Panc1 (cell line): ENCODE measurements around the gene ZNF256. TPM values are rescaled to one million over a fixed set of nuclear protein-coding genes. Genes with fewer than 3 reads are reported as not detected.

Experiments
- ATAC-seq: fragments of 200-7000 bp; cut with Tn5 transposase; 2 replicates; pipeline ENCODE4 v1.9.1; 2020; ENCODE audit warnings: mild to moderate bottlenecking, moderate library complexity
- BruUV-seq: library from RNA; stranded (reverse); fragments of 400-500 nt; replicated peaks from 2 replicates; lab custom pipeline; 2021; lab: Mats Ljungman, UMichigan
- CTCF ChIA-PET: fragments of 300-600 bp; sonication (Branson Sonifier 250); formaldehyde crosslinking; loops from one replicate; lab custom pipeline; 2022; ENCODE audit warnings: antibody characterized with exemption; lab: Charles Lee
- POLR2A ChIA-PET: fragments of 300-600 bp; sonication (Branson Sonifier 250); formaldehyde crosslinking; loops from one replicate; lab custom pipeline; 2022; ENCODE audit warnings: antibody characterized with exemption; lab: Charles Lee
- DNase-seq: peaks from one replicate; pipeline ENCODE4 v3.0.0-alpha.2; 2010; ENCODE audit warnings: low read depth, low spot score
- H3K27ac ChIP-seq: 2 replicates; pipeline ENCODE4 v1.5.1; 2011; ENCODE audit warnings: mild to moderate bottlenecking, low read length, inconsistent platforms
- H3K27me3 ChIP-seq: fragments of 200-500 bp; sonication (Bioruptor generic); 2 replicates; pipeline ENCODE4 v1.6.0; 2014; ENCODE audit warnings: low read length, inconsistent platforms; ENCODE audit not compliant: control insufficient read depth, insufficient read depth
- H3K36me3 ChIP-seq: fragments of 200-500 bp; sonication (Bioruptor generic); 2 replicates; pipeline ENCODE4 v1.5.1; 2014; ENCODE audit warnings: inconsistent platforms, mild to moderate bottlenecking, low read length, moderate library complexity; ENCODE audit not compliant: control insufficient read depth, insufficient read depth
- H3K4me1 ChIP-seq: 2 replicates; pipeline ENCODE4 v1.5.1; 2011; ENCODE audit warnings: inconsistent platforms, mild to moderate bottlenecking, low read length, moderate library complexity; ENCODE audit not compliant: control insufficient read depth, insufficient read depth
- H3K4me3 ChIP-seq, 2 experiments: 2 replicates each; pipeline ENCODE4 v1.5.1; 2011 to 2012; ENCODE audit warnings: low read depth in 2 of 2, low read length in 2 of 2, mild to moderate bottlenecking in 2 of 2, inconsistent platforms in 1 of 2, moderate library complexity in 1 of 2
- H3K9me3 ChIP-seq: fragments of 200-500 bp; sonication (Bioruptor generic); 2 replicates; pipeline ENCODE4 v1.5.1; 2014; ENCODE audit warnings: low read depth, mild to moderate bottlenecking, inconsistent platforms, low read length, moderate library complexity; ENCODE audit not compliant: control insufficient read depth, insufficient read depth
- POLR2AphosphoS5 ChIP-seq: IDR thresholded peaks from 2 replicates; pipeline ENCODE4 v1.6.1; 2012; ENCODE audit warnings: mild to moderate bottlenecking, low read depth, low read length, moderate library complexity
- SIN3A ChIP-seq: IDR thresholded peaks from 2 replicates; pipeline ENCODE4 v1.6.1; 2012; ENCODE audit warnings: low read depth, mild to moderate bottlenecking, low read length, moderate library complexity, borderline replicate concordance; ENCODE audit not compliant: insufficient read depth
- TCF7L2 ChIP-seq: IDR thresholded peaks from 2 replicates; pipeline ENCODE4 v1.6.1; 2011; ENCODE audit warnings: mild to moderate bottlenecking, low read depth, low read length, inconsistent platforms
- in situ Hi-C: cut with HindIII; loops from 2 replicates; pipeline ENCODE4 v1.10.0; 2016; ENCODE audit warnings: low sequenced_read_pairs, low pct_unique_long_range_greater_than_20kb
- intact Hi-C: fragments of 100-400 bp; cut with micrococcal nuclease; formaldehyde crosslinking; loops from one replicate; pipeline ENCODE4 v1.10.0; 2022; ENCODE audit not compliant: unreplicated experiment
- total RNA-seq: library from RNA; stranded (reverse); gene quantifications from one replicate; pipeline ENCODE4 v1.2.1, GENCODE V29; 2021; ENCODE audit not compliant: unreplicated experiment
- TF ChIP-seq, protein P1 (sequence below), 2 experiments: IDR thresholded peaks; 2 replicates each; pipeline ENCODE4 v1.6.1; 2011 to 2012; ENCODE audit warnings: low read depth in 2 of 2, control low read depth in 1 of 2, low read length in 1 of 2, mild to moderate bottlenecking in 1 of 2, moderate library complexity in 1 of 2; ENCODE audit not compliant: insufficient read depth in 1 of 2
- TF ChIP-seq, protein P2 (sequence below): fragments of 450-650 bp; IDR thresholded peaks from 2 replicates; pipeline ENCODE4 v1.5.1; 2017; ENCODE audit warnings: mild to moderate bottlenecking

Gene ZNF256
- total RNA-seq, 1 experiment from 2014 or later: 10.1 TPM

DNA sequence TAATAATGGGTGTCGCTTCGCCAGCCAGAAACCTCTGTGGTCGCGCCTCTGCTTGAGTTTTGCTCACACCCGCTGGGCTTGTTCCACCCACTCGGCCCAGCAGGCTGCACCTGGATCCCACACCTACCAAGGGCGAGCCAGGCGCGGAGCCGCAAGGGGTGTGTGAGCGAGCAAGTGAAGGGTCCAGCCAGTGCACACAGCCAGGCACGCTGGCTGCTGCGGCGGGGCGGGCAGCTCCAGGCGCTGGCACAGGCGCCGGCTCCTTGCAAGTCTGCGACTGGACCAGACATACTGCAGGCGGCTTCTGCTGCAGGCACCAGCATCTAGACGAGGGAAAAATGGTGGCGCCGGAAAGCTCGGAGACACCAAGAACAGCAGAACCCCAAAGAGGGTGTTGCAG is 1.8 kb upstream of the ZNF256 start:
- Histone ChIP-seq H3K27me3 (no peaks in the 10 kb centered on the region), H3K4me3 (no peak overlapping the region), H3K36me3 (no peaks in the 10 kb centered on the region), H3K4me1 (no peaks in the 10 kb centered on the region), H3K9me3 (peaks cover 28% of the 10 kb centered on the region; the same call in 1 of the 2 replicates), H3K27ac (no peak overlapping the region)
- DNase-seq (no peak), ATAC-seq (no peak)
- in situ Hi-C loops (no loop called here), intact Hi-C loops (no loop called here)
- ChIA-PET POLR2A (no interaction called here), CTCF (no interaction called here)
- no TSS peak for BruUV-seq
- TF ChIP-seq, protein P1, sequence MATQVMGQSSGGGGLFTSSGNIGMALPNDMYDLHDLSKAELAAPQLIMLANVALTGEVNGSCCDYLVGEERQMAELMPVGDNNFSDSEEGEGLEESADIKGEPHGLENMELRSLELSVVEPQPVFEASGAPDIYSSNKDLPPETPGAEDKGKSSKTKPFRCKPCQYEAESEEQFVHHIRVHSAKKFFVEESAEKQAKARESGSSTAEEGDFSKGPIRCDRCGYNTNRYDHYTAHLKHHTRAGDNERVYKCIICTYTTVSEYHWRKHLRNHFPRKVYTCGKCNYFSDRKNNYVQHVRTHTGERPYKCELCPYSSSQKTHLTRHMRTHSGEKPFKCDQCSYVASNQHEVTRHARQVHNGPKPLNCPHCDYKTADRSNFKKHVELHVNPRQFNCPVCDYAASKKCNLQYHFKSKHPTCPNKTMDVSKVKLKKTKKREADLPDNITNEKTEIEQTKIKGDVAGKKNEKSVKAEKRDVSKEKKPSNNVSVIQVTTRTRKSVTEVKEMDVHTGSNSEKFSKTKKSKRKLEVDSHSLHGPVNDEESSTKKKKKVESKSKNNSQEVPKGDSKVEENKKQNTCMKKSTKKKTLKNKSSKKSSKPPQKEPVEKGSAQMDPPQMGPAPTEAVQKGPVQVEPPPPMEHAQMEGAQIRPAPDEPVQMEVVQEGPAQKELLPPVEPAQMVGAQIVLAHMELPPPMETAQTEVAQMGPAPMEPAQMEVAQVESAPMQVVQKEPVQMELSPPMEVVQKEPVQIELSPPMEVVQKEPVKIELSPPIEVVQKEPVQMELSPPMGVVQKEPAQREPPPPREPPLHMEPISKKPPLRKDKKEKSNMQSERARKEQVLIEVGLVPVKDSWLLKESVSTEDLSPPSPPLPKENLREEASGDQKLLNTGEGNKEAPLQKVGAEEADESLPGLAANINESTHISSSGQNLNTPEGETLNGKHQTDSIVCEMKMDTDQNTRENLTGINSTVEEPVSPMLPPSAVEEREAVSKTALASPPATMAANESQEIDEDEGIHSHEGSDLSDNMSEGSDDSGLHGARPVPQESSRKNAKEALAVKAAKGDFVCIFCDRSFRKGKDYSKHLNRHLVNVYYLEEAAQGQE (IDR thresholded peaks at IDR 0.05; ENCODE audit: insufficient read depth in 1 of 2, low read depth in 2 of 2, low read length in 1 of 2): no peak
- no peak for TF ChIP-seq POLR2AphosphoS5
- TF ChIP-seq, protein P2, sequence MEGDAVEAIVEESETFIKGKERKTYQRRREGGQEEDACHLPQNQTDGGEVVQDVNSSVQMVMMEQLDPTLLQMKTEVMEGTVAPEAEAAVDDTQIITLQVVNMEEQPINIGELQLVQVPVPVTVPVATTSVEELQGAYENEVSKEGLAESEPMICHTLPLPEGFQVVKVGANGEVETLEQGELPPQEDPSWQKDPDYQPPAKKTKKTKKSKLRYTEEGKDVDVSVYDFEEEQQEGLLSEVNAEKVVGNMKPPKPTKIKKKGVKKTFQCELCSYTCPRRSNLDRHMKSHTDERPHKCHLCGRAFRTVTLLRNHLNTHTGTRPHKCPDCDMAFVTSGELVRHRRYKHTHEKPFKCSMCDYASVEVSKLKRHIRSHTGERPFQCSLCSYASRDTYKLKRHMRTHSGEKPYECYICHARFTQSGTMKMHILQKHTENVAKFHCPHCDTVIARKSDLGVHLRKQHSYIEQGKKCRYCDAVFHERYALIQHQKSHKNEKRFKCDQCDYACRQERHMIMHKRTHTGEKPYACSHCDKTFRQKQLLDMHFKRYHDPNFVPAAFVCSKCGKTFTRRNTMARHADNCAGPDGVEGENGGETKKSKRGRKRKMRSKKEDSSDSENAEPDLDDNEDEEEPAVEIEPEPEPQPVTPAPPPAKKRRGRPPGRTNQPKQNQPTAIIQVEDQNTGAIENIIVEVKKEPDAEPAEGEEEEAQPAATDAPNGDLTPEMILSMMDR: no peak

DNA sequence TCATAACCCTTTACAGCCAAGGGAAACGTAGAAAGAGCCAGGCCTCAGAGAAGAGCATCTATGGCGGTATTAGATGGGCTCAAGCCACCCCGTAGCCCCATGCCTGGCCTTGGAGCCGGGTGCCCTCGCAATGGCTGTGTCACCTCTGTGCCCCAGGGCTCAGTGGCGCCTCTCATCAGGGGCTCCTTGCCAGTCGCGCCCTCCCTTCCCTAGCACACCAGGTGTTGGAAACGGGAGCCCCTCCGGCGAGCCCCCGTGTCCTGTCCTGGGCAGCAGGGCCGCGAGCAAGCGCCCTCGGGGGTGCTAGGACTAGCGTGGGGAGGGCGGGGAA is 453 bp downstream of the ZNF256 start:
- POLR2A ChIA-PET: no interaction called here
- DNase-seq (no peak), ATAC-seq (peak; percentile 22)
- intact Hi-C loops (no loop called here), in situ Hi-C loops (no loop called here)
- Histone ChIP-seq H3K27ac (peak overlapping the region; percentile 78), H3K4me1 (no peaks in the 10 kb centered on the region), H3K9me3 (peaks cover 51% of the 10 kb centered on the region), H3K36me3 (no peaks in the 10 kb centered on the region), H3K4me3 (peak overlapping the region; percentile 88 to 90), H3K27me3 (no peaks in the 10 kb centered on the region)
- no TSS peak for BruUV-seq
- TF ChIP-seq SIN3A: no peak
- TF ChIP-seq, protein P2: no peak
- TF ChIP-seq POLR2AphosphoS5: no peak
- TF ChIP-seq, protein P1 (IDR thresholded peaks at IDR 0.05; ENCODE audit: insufficient read depth in 1 of 2, low read depth in 2 of 2, low read length in 1 of 2): no peak
- no peak for TF ChIP-seq TCF7L2
- CTCF ChIA-PET: no interaction called here
